HG03066 (cell line): ENCODE data around the gene SLC31A1.
"Not testable (repeated sequence)": the region's sequence is repeated elsewhere in the genome, so short reads cannot be mapped to it uniquely, and the experiment has no call there.

Source experiments
- ATAC-seq: cut with Tn5 transposase; IDR thresholded peaks from one replicate; pipeline ENCODE4 v1.9.1; 2021; ENCODE audit warnings: low read depth; ENCODE audit not compliant: unreplicated experiment

The SLC31A1 gene

DNA sequence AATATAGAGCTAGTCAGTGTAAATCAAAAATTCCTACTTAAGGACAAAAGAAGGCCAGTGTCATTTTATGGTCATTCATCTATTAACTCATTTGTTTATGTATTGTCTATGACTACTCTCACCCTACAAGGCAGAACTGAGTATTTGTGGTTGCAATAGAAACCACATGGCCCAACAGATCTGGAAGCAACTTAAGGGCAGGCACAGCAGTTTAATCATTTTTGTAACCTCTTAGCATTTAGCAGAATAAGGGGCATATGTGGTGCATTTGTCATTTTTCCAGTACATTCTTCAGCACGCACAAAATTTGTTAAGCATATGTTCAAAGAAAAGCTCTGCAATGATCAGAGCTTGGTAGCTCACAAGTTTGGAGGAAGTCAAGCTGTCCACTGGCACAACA lies 1.4 kb upstream of the SLC31A1 start:
- ATAC-seq = peak; percentile 49

- no peak for ATAC-seq
Observed at GRCh38 chr9:113220467-113221002, 809 bp upstream of the SLC31A1 start.

- ATAC-seq = no peak
Observed at GRCh38 chr9:113221800-113222481, 597 bp downstream of the SLC31A1 start.

DNA sequence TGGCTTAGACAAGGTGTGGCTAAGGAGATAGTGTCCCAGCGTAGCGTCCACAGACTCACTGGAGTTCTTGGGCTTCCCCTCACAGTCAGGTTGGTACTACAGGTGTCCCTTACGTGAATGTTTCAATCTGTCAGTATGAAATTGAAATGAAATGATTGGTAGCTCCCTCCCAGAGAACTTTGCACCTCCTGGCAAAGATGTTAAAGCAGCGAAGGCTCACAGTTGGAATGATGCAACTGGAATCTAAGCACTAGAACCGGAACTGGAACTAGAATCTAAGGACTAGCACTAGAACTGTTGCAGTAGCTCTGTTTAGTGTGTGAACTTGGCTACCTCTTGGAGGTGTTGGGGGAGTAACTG lies 1.1 kb downstream of the SLC31A1 start:
- no peak for ATAC-seq

DNA sequence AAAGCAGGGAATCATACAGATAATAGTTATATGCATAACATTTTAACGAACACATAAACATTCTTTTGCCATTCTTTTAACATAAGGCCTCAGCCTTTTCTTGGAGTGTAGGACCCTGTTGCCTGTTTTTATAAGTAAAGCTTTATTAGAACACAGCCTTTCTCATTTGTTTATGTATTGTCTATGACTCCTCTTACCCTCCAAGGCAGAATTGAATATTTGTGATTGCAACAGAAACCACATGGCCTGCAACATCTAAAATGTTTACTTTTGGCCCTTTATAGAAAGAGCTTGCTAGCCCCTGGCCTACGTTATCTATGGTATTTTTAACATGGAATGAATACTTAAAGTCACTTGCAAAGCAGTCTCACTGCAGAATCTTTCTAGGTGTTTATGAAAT lies 2.6 kb downstream of the SLC31A1 start:
- ATAC-seq = no peak

- no peak for ATAC-seq
Observed at GRCh38 chr9:113227436-113227835, 6.1 kb downstream of the SLC31A1 start.

DNA sequence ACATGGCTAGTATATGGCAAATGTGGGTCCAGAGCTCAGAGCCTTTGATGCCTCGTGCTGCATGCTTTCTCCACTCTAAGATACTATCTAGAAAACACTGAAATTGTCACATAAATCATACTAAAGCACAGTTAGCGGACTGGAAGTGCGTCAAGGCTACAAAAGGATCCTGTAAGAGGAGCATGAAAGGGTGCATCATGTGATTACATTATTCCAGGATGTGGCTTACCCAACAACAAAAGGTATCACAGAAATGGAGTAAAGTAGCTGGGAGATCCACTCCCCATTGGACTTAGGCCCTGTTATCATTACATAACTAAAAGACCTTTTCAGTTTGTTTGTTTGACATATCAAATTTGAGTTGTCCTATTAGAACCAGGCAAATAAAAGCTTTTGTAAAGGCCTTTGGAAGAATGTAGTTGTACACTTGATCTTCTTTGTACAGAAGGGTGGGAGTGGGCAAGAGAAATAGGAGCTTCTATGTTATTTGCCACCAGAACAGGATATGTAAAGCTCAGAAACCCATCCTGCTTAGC lies 6.9 kb downstream of the SLC31A1 start:
- no peak for ATAC-seq

GRCh38 chr9:113231701-113232100 lies 10.4 kb downstream of the SLC31A1 start:
- ATAC-seq = no peak

- not testable (repeated sequence) for ATAC-seq
Observed at GRCh38 chr9:113235701-113236255, 14.4 kb downstream of the SLC31A1 start.

DNA sequence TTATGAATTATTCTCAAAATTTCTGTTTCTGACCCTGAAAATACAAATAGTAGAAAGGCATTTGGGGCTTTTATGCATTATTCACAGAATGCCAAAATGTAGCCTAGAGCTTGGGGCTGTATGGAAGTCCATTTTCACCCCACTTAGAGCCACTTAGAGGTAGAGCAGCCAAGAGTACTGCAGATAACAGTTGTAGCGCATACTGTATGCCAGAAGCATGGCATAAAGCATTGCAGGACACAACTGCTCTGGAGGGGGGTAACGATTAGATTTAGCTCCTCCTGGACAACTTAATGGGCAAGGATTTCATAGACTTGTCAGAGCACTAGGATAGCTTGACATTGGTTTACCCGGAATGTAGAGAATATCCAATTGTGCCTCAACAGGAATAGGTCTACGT lies 15.7 kb downstream of the SLC31A1 start:
- no peak for ATAC-seq

GRCh38 chr9:113238202-113238858 lies 17.0 kb downstream of the SLC31A1 start:
- no peak for ATAC-seq

DNA sequence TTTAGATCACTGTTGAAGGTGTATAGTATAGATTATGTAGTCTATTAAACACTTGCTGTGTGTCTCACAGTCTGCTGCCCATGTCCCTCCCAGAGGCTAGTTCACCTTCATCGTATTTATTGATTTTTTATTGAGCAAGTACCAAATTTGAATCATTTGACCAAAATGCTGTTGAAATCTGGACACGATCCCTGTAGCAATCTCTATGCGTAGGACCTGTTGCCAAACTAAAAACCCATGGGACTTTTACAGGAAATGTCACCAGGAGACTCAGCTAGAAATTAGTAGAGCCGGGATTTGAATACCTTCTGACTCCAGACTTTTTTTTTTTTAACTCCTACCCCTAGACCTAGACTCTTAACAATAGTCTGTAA lies 17.5 kb downstream of the SLC31A1 start:
- no peak for ATAC-seq

GRCh38 chr9:113241161-113241560 lies 19.8 kb downstream of the SLC31A1 start:
- no peak for ATAC-seq

GRCh38 chr9:113244556-113244955 lies 23.2 kb downstream of the SLC31A1 start:
- no peak for ATAC-seq

- no peak for ATAC-seq
Observed at GRCh38 chr9:113245894-113246293, 24.6 kb downstream of the SLC31A1 start.

GRCh38 chr9:113246928-113247327 lies 25.6 kb downstream of the SLC31A1 start:
- ATAC-seq = no peak

DNA sequence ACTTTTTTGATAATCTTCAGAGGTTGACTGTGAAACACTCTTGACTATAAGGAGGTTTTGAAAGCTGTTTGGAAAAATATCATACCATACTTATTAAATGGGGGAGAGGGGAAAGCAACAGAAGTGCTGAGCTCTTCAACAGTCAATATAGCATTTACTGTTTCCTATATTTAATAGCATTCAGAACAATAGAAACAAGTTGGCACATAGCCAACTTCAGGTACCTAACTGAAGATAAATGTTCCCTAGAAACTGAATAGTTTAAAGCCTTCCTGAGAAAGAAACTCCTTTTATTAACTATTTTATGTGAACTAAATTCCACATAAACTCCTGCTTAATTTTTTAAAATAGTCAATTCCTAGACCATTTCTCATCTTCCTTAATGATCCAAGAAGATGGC lies 26.3 kb downstream of the SLC31A1 start:
- no peak for ATAC-seq

- ATAC-seq = not testable (repeated sequence)
Observed at GRCh38 chr9:113249661-113250060, 28.3 kb downstream of the SLC31A1 start.

DNA sequence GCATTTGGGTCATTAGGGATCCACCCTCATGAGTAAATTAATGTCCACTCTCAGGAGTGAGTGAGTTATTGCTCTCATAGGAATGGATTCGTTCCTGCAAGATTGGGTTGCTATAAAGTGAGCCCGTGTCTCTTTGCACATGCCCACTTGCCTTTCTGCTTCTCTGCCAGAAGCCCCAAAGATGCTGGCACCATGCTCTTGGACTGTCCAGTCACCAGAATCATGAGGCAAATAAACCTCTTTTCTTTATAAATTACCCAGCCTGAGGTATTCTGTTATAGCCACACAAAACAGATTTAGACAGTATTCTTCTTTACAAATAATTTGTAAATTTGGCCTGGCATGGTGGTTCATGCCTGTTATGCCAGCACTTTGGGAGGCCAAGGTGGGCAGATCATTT lies 29.5 kb downstream of the SLC31A1 start:
- no peak for ATAC-seq

GRCh38 chr9:113254991-113255390 lies 33.6 kb downstream of the SLC31A1 start:
- ATAC-seq = no peak

- no peak for ATAC-seq
Observed at GRCh38 chr9:113255438-113255837, 34.1 kb downstream of the SLC31A1 start.

DNA sequence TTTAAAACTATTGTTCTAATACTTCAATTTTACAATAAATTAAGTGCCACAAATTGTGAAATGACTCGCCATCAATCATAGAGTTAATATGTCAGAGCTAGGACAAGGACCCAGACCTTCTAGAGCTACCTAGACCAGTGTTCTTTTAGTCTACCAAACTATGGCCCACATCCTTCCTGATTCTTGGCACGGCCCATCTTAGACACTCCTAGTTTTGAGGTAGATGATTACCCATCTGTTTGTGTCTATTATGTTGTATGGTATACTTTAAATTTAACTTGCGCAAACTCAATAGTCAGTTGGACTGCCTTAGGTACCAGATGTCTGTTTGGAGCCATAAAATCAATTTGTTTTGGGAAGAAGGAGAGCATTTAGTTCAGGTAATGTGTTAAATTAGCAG lies 36.5 kb downstream of the SLC31A1 start:
- no peak for ATAC-seq
